Tibial nerve (tissue), 4 donors: ENCODE measurements around the gene UMAD1. TPM values are rescaled to one million over a fixed set of nuclear protein-coding genes. Genes with fewer than 3 reads are reported as not detected.

Experiments
- DNase-seq, 2 donors: peaks; one replicate each; pipeline ENCODE4 v3.0.0-alpha.2; 2019; ENCODE audit warnings: low spot score in 2 of 2
- H3K27ac ChIP-seq, 4 donors: fragments of 200-600 bp; sonication (generic) in 3 of 4; one replicate each; pipeline ENCODE4 v1.5.1; 2017 to 2019; ENCODE audit warnings: mild to moderate bottlenecking in 1 of 4
- H3K27me3 ChIP-seq, 2 donors: fragments of 200-600 bp; sonication (generic) in 1 of 2; one replicate each; pipeline versions ENCODE4 v1.5.1 to v1.6.0; 2017 to 2019
- H3K36me3 ChIP-seq, 3 donors: fragments of 200-600 bp; sonication (generic); one replicate each; pipeline ENCODE4 v1.5.1; 2018 to 2019
- H3K4me1 ChIP-seq, 4 donors: fragments of 200-600 bp; sonication (generic) in 3 of 4; one replicate each; pipeline ENCODE4 v1.5.1; 2017 to 2019
- H3K4me3 ChIP-seq, 4 donors: fragments of 200-600 bp; sonication (generic) in 3 of 4; one replicate each; pipeline ENCODE4 v1.5.1; 2017 to 2019; ENCODE audit warnings: mild to moderate bottlenecking in 1 of 4, moderate library complexity in 1 of 4
- H3K9me3 ChIP-seq, 4 donors: fragments of 200-600 bp; sonication (generic) in 3 of 4; one replicate each; pipeline ENCODE4 v1.5.1; 2017 to 2019
- EP300 ChIP-seq, 2 donors: sonication (generic); formaldehyde crosslinking; IDR thresholded peaks; one replicate each; pipeline ENCODE4 v1.6.1; 2017; ENCODE audit warnings: antibody characterized with exemption in 2 of 2, mild to moderate bottlenecking in 1 of 2
- POLR2A ChIP-seq, 2 donors: fragments of 450-650 bp; IDR thresholded peaks; one replicate each; pipeline ENCODE4 v1.6.1; 2017; ENCODE audit warnings: antibody characterized with exemption in 2 of 2, mild to moderate bottlenecking in 2 of 2, moderate library complexity in 2 of 2
- WGBS, 2 donors: methylation state at CpG; one replicate each; pipeline ENCODE4 v1.1.5; 2018; 5-methylcytosine and 5-hydroxymethylcytosine counted together
- total RNA-seq, 4 donors: library from RNA; depleted of rRNA; stranded (reverse); fragments of >200 nt; gene quantifications; one replicate each; pipeline ENCODE4 v1.1.0, GENCODE V29; 2016
- TF ChIP-seq, protein P1 (sequence below), 5 experiments: fragments of 200-600 bp in 3 of 5; fragments of 450-650 bp in 2 of 5; sonication (generic) in 3 of 5; IDR thresholded peaks; one replicate each; pipeline ENCODE4 v1.5.1; 2016 to 2019; ENCODE audit warnings: antibody characterized with exemption in 5 of 5, mild to moderate bottlenecking in 3 of 5, moderate library complexity in 2 of 5

UMAD1 gene
- total RNA-seq, 4 donors from 2014 or later = 6.0 to 14.9 (median 10.2) TPM

DNA sequence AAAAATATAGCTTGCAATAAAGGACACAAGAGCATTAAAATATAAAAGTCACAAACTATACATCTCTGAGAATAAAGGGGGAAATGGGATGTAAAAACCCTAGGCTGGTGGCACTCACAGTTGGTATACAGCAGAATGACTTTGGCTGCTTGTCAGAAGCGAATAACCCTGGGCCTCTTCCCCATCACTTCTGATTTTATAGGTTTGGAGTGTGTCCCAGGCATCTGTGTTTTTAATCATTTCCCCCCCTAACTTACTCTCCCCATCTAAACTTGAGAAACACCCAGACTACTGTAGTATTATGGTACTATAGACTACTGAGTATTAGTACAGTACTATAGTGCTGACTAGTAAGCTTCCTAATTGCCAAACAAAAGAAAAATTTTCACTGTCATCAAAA is 79.6 kb downstream of the UMAD1 start:
- H3K36me3 ChIP-seq = no peaks in the 10 kb centered on the region
- no peaks in the 10 kb centered on the region for H3K9me3 ChIP-seq
- no peak overlapping the region for H3K27ac ChIP-seq
- H3K27me3 ChIP-seq = no peaks in the 10 kb centered on the region
- DNase-seq = no peak
- TF ChIP-seq, protein P1, sequence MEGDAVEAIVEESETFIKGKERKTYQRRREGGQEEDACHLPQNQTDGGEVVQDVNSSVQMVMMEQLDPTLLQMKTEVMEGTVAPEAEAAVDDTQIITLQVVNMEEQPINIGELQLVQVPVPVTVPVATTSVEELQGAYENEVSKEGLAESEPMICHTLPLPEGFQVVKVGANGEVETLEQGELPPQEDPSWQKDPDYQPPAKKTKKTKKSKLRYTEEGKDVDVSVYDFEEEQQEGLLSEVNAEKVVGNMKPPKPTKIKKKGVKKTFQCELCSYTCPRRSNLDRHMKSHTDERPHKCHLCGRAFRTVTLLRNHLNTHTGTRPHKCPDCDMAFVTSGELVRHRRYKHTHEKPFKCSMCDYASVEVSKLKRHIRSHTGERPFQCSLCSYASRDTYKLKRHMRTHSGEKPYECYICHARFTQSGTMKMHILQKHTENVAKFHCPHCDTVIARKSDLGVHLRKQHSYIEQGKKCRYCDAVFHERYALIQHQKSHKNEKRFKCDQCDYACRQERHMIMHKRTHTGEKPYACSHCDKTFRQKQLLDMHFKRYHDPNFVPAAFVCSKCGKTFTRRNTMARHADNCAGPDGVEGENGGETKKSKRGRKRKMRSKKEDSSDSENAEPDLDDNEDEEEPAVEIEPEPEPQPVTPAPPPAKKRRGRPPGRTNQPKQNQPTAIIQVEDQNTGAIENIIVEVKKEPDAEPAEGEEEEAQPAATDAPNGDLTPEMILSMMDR (IDR thresholded peaks at IDR 0.05) = no peak
- TF ChIP-seq POLR2A (IDR thresholded peaks at IDR 0.05) (no peak), EP300 (IDR thresholded peaks at IDR 0.05) (no peak)
- WGBS, 2 donors = 80 to 92% methylated on average over 1 of the region's 1 CpG
- H3K4me1 ChIP-seq = peaks cover 0 to 14% (median 2%) of the 10 kb centered on the region in 4 donors
- H3K4me3 ChIP-seq = no peak overlapping the region

DNA sequence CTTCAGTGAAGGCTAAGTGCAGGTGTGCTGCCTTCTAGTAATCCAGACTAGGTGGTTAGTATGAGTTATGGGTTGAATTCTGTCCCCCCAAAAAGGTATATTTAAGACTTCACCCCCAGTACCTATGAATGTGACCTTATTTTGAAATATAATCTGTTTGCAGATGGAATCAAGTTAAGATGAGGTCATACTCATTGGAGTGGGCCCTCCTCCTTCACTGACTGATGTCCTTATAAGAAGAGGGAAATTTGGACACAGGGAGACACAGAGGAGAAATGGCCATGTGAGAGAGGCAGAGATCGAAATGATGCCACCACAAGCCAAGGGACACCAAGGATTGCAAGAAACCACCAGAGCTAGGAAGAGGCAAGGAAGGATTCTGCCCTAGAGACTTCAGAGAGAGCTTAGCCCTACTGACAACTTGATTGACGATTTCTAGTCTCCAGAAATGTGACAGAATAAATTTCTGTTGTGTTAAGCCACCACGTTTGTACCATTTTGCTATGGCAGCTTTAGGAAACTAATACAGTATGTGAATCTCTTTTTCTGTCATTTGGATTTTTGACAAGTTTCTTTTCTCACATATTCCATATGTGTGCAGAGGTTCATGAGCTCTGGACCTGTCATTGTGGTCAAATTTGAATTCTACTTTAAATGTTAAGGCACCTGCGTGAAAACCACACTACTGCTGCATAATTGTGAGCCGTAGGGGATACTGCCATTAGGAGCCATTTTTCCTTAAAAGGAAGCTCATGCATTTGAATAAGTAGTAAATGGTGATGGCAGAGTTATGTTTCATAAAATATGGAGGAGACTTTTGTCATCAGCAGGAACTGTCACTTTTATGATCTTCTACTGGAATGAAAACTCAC is 80.4 kb downstream of the UMAD1 start:
- no peaks in the 10 kb centered on the region for H3K27me3 ChIP-seq

DNA sequence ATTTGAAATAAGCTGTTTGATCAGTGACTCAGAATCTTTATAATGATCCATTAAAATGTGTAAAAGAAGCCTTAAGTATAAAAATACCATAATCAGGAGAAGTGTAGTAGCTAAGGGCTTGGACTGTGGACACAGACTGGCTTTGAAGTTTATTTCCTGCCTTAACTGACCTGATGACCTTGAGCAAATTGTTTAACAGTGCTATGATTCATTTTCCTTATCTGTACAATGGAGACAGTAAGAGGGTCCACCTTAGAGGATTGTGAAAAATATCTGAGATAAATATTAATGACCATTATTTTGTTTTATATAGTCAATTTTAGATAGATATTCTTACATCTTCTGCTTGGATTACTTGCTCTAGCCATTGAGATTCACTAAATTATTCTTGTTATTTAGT is 91.2 kb downstream of the UMAD1 start:
- Histone ChIP-seq H3K4me3 (no peak overlapping the region), H3K27me3 (no peaks in the 10 kb centered on the region), H3K9me3 (no peaks in the 10 kb centered on the region), H3K27ac (peak overlapping the region; percentile 13 to 75 (median 61)), H3K4me1 (peaks cover 4 to 47% (median 11%) of the 10 kb centered on the region in 4 donors), H3K36me3 (no peaks in the 10 kb centered on the region)
- DNase-seq = no peak
- TF ChIP-seq EP300 (IDR thresholded peaks at IDR 0.05) (no peak), POLR2A (IDR thresholded peaks at IDR 0.05) (no peak)

More for the DNA sequence above, 80.4 kb downstream of the UMAD1 start:
- Histone ChIP-seq H3K36me3 (no peaks in the 10 kb centered on the region), H3K9me3 (no peaks in the 10 kb centered on the region), H3K4me3 (no peak overlapping the region), H3K27ac (no peak overlapping the region), H3K4me1 (peaks cover 0 to 14% (median 2%) of the 10 kb centered on the region in 4 donors)
- no peak for DNase-seq
- TF ChIP-seq POLR2A (IDR thresholded peaks at IDR 0.05) = no peak
- TF ChIP-seq, protein P1 (IDR thresholded peaks at IDR 0.05) = no peak
- WGBS, 2 donors = 94 to 95% methylated on average over 5 of the region's 5 CpGs

DNA sequence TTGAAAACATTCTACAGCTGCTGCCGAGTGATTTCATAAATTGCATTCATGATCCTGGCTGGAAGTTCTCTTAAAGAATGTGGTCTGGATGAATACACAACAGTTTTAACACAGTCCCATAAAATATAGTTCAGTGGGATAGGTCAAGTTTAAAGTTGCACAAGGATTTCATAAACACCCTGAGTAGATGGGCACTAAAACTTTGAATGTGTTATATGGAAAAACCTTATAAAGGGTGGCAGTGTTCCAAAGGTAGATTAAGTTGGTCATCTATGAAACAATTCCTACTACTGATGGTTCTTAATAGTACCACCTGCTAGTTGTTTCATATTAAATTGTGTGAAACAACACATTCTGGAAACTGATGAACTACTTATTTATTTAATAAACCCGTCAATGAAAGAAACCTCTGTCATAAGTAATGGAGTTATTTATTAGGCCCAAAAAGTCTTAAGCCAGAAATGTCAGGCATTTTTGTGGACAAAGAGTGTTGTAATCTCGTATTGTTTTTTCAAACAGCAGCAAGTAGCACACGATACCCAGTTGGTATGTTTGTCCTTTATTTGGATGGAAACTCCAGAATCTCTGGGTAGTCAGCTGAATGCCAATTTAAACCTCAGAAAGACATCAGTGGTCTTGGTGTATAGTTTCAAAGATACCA is 92.2 kb downstream of the UMAD1 start:
- Histone ChIP-seq H3K27ac (peak overlapping the region in 3 of 4 donors; percentile 19 to 75 (median 70)), H3K27me3 (no peaks in the 10 kb centered on the region), H3K36me3 (no peaks in the 10 kb centered on the region), H3K4me3 (no peak overlapping the region), H3K4me1 (peaks cover 4 to 56% (median 11%) of the 10 kb centered on the region in 4 donors), H3K9me3 (no peaks in the 10 kb centered on the region)
- no peak for TF ChIP-seq POLR2A (IDR thresholded peaks at IDR 0.05)
- TF ChIP-seq, protein P1 (IDR thresholded peaks at IDR 0.05) = no peak
- no peak for DNase-seq
- WGBS, 2 donors = 36 to 41% methylated on average over 4 of the region's 4 CpGs

DNA sequence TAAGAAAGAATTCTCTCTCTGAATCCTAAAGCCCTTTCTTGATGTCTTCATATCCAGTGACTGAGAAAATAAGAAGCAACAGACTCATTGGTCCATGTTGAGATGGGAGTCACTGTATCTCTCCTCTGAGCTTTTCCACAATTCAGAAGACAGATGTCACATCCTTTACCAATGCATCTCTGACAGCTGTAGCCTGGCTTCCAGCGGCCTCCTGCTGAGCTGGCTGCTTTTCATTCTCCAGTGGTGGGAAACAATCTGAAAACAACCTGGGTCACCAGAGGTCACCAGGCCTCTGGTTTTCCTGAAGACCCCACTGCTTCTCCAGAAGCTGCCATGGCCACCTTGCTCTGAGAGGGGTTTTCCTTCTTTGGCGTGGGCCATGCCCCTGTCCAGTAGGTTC is 96.1 kb downstream of the UMAD1 start:
- WGBS, 2 donors = 81 to 91% methylated on average over 2 of the region's 2 CpGs

More for the DNA sequence above, 96.1 kb downstream of the UMAD1 start:
- no peaks in the 10 kb centered on the region for H3K36me3 ChIP-seq
- no peaks in the 10 kb centered on the region for H3K27me3 ChIP-seq
- H3K9me3 ChIP-seq = no peaks in the 10 kb centered on the region
- H3K4me1 ChIP-seq = peaks cover 2 to 79% (median 14%) of the 10 kb centered on the region in 4 donors
- H3K4me3 ChIP-seq = no peak overlapping the region
- peak overlapping the region in 2 of 4 donors; percentile 49 to 60 for H3K27ac ChIP-seq
- TF ChIP-seq EP300 (IDR thresholded peaks at IDR 0.05) (no peak), POLR2A (IDR thresholded peaks at IDR 0.05) (no peak)
- TF ChIP-seq, protein P1 (IDR thresholded peaks at IDR 0.05) = no peak
- no peak for DNase-seq
